Ishikawa (cell line): ENCODE results near the gene SLC23A2.

Source experiments
- EP300 ChIP-seq: IDR thresholded peaks from 2 replicates; pipeline ENCODE4 v1.6.1; 2012; ENCODE audit warnings: borderline replicate concordance
- FOXM1 ChIP-seq: IDR thresholded peaks from 2 replicates; pipeline ENCODE4 v1.6.1; 2012; ENCODE audit warnings: low read depth, borderline replicate concordance
- NFIC ChIP-seq: IDR thresholded peaks from 2 replicates; pipeline ENCODE4 v1.6.1; 2012
- RAD21 ChIP-seq: IDR thresholded peaks from 2 replicates; pipeline ENCODE4 v1.6.1; 2012; ENCODE audit warnings: low read depth
- TAF1 ChIP-seq: IDR thresholded peaks from 2 replicates; pipeline ENCODE4 v1.6.1; 2012; ENCODE audit warnings: low read depth, mild to moderate bottlenecking
- TEAD4 ChIP-seq: IDR thresholded peaks from 2 replicates; pipeline ENCODE4 v1.6.1; 2012
- ZBTB7A ChIP-seq: IDR thresholded peaks from 2 replicates; pipeline ENCODE4 v1.6.1; 2012; ENCODE audit warnings: low read depth
- TF ChIP-seq, protein P1 (sequence below): IDR thresholded peaks from 2 replicates; pipeline ENCODE4 v1.6.1; 2012
- TF ChIP-seq, protein P2 (sequence below): IDR thresholded peaks from 2 replicates; pipeline ENCODE4 v1.6.1; 2012; ENCODE audit warnings: low read depth, mild to moderate bottlenecking

DNA sequence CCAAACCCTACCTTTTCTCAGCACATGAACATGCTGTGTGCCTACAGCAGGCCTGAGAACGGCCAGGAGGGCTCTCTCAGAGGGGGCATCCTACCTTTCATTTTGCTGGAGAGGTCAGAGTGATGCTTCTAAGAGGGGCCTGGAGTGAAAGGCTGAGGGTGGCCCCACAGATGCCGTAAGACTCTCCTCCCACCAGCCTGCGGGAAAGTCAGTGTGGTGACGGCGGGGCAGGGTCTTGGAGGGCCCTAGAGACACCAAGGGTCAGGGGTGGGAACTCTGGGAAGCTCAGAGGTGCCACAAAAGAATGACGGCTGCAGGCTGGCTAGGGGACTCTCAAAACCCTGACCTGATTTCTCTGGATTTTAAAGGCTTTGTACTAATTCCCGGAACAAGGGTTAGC, 107.6 kb downstream of the SLC23A2 start:
- TF ChIP-seq TAF1 (no peak), EP300 (no peak), TEAD4 (no peak), RAD21 (no peak), ZBTB7A (no peak), FOXM1 (no peak), NFIC (no peak)
- TF ChIP-seq, protein P1, sequence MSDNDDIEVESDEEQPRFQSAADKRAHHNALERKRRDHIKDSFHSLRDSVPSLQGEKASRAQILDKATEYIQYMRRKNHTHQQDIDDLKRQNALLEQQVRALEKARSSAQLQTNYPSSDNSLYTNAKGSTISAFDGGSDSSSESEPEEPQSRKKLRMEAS: no peak
- TF ChIP-seq, protein P2, sequence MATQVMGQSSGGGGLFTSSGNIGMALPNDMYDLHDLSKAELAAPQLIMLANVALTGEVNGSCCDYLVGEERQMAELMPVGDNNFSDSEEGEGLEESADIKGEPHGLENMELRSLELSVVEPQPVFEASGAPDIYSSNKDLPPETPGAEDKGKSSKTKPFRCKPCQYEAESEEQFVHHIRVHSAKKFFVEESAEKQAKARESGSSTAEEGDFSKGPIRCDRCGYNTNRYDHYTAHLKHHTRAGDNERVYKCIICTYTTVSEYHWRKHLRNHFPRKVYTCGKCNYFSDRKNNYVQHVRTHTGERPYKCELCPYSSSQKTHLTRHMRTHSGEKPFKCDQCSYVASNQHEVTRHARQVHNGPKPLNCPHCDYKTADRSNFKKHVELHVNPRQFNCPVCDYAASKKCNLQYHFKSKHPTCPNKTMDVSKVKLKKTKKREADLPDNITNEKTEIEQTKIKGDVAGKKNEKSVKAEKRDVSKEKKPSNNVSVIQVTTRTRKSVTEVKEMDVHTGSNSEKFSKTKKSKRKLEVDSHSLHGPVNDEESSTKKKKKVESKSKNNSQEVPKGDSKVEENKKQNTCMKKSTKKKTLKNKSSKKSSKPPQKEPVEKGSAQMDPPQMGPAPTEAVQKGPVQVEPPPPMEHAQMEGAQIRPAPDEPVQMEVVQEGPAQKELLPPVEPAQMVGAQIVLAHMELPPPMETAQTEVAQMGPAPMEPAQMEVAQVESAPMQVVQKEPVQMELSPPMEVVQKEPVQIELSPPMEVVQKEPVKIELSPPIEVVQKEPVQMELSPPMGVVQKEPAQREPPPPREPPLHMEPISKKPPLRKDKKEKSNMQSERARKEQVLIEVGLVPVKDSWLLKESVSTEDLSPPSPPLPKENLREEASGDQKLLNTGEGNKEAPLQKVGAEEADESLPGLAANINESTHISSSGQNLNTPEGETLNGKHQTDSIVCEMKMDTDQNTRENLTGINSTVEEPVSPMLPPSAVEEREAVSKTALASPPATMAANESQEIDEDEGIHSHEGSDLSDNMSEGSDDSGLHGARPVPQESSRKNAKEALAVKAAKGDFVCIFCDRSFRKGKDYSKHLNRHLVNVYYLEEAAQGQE: no peak
